ENCODE measurements around the gene PITPNM1.

Gene PITPNM1

DNA sequence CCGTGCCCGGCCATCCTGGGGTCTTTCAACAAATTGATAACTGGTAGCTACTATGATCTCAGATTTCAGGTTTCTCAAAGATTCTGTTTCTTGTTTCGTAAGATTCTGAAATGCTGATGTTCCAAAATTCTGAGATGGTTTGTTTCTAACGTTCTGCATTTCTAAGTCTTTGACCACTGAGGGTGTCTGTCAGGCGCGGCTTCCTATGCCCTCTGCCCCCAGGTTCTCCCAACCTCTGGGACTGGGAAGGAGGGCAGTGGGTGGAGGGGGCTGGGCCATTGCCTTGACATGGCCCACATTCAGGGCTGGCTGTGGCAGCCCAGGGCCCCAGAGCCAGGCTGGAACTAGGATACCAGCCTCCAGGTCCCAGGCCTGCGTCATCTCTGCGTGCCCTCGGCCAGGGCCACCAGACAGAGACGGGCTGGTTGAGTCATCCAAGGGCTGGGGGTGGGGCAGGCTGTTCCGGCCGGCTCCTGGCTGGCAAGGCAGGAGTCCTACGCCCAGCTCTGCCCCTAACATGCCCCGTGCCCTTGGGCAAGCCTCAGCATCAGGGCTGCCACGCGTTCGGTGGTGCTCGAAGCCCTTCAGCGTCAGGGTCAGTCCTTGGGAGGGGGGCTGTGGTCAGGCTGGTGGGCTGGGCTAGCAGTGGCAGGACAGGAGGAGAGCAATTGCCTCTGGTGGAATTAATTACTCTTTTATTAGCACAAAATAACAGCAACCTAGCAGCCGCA, 41.3 kb downstream of the PITPNM1 start:
- no peak for DNase-seq

GRCh38 chr11:67463186-67463585, 42.0 kb downstream of the PITPNM1 start:
- DNase-seq = no peak

GRCh38 chr11:67458266-67458665, 46.9 kb downstream of the PITPNM1 start:
- no peak for DNase-seq

DNA sequence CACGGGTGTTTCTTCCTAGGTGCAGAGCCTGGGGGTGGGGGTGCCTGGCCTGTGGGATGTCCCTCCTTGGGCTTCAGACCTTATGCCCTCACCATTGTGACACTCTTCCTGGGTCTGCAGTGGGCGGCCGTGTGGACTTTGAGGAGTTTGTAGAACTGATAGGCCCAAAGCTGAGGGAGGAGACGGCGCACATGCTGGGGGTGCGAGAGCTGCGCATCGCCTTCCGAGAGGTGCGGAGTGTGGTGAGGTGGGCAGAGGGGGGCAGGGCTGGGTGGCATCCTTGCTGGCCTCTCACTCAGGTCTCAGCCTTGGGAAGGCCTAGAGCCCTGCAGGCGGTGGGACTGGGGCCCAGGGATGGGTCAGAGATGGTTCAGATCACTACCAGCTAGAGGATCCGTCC, 47.7 kb downstream of the PITPNM1 start:
- no peak for DNase-seq

- no peak for DNase-seq
Observed at GRCh38 chr11:67456068-67456705, 49.0 kb downstream of the PITPNM1 start.

DNA sequence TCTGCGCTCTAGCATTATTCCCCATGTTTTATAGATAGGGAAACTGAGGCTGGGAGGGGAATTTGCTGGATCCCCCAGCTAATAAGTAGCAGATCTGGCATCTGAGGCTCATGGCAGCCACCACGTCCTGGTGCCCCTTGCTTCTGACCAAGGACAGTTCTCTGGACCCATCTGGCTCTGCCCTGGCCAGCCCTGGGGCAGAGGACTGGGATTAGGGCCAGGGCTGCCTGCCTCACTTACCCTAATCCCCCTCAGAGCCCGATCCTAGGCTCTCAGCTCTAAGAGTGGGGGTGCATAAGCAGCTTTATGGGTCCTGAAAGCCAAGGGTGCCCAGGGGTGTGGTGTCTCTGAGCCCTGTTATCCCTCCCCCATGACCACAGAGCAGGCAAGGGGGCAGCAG, 50.1 kb downstream of the PITPNM1 start, which contains the start of gene CABP4:
Gene CABP4, plus strand, starts transcription at position 301 of the 400 bp plus-strand sequence. Its CDS starts 70 bp downstream, at position 371.
- no peak for DNase-seq

DNA sequence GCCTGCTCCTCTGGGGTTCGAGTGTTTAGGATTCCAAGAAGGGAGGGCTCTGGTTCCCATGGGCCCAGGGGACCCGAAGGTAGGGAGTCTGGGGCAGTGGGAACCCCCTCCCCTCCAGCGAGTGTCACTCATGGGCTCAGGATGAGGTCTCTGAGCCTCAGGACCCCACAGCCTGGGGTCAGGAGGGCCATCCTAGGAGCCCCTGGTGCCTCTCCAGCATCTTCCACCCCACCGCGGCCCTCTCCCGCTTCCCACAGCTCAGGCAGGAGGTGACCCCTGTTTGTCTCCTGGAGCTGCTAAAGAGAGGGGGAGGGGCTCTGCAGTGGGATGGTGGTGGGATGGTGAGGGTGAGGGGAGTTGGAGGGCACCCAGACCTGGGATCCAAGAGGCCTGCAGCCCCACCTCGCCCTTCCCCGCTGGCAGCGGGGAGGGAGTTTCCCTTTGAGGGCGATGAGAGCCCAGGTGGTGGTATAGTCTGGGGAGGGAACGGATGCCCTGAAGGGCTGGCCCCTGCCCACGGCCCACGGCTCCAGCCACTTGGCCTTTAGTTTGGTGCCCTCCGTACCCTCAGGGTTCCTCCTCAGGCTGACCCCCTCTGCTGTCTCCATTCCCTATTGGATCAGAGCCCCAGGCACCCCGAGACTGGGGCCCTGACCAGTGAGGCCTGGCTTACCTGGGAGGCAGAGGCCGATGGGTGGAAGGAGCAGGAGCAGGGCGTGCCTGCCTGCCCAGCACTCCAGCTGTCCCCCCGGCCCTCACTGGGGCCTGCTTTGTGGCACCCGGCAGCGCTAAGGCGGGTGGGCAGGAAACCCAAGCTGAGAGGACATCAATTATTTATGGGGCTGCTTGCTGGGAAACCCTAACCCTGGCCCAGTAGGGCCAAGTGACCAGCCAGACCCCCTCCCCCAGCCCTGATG, 51.1 kb downstream of the PITPNM1 start:
- no peak for DNase-seq

DNA sequence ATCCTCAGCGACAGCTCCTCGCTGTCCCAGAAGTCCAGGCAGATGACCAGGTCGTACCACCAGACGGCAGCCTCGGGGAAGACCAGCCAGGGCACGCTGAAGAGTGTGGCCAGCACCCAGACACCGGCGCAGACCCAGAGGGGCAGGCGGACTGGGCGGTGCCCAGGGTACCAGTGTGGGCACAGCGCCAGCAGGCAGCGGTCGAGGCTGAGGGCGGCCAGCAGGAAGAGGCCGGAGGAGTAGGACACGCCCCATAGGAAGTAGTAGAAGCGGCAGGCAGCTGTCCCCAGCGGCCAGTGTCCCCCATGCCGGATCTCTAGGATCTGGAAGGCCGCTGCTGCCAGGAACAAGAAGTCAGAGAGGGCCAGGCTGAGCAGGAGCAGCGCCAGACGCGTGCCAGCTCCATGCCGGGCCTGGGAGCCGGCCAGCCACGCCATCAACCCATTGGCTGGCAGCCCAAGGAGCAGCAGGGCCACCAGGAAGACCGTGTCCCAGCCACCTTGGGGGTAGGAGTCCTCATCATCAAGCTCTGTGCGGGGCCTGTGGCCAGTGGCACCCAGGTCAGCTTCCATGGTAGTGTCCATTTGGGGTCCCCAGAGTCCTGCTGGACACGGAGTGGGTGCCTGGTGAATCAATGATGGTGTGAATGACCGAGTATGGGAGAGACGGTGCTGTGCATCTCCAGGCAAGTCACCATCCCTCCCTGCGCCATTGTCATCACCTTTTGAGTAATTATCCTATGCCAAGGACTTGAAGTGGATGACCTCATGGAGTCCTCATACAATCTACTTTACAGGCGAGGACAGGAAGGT, 52.8 kb downstream of the PITPNM1 start, which contains the start of gene GPR152:
Gene GPR152, minus strand, starts transcription at position 589 of the 812 bp plus-strand sequence. Its CDS starts 5 bp downstream, at position 584.
- no peak for DNase-seq

DNA sequence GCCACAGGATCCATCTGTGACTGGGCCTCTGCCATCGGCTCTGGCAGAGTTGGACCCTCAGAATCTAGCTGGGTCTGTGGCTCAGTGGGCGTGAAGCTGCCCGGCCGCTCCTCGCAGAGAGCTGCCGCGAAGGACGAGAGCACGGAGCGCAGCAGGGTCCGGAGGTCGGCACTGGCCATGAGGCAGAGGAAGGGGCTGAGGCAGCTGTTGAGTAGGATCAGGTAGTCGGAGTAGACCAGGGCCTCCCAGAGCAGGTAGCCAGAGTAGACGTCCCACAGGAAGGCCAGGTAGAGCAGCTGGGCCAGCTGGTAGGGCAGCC, 53.5 kb downstream of the PITPNM1 start:
- DNase-seq = no peak

GRCh38 chr11:67450796-67451657, 54.1 kb downstream of the PITPNM1 start:
- DNase-seq = no peak

DNA sequence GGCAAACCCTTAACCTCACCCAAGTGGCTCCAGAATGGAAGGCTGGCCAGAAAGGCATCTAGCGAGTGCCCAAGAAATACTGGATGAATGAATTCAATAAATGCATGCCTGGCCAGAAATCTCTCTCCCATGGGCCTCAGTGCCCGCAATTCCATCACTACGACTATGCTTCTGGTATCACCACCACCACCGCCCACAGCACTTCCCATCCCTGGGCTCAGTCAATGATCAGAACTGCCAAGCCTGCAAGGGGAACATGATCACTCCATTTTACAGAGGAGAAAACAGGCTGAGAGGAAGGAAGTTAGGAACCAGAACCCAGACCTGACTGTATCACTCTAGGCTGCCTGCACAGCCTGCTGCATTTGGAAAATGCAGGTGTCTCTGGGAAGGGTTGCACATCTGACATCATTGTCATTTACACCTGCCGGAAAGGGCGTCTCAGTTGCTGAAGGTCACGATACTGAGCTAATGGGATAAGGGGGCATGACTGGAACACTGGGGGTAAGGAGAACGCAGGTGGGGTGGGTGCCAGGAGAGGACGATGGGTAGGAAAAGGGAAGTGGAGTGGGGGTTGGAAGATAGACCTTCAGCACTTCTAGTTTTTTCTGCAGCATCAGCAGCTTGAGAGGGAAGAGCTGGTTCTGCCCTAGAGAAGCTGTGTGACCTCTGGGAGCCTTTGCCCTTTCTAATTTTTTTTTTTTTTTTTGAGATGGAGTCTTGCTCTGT, 55.9 kb downstream of the PITPNM1 start:
- no peak for DNase-seq

DNA sequence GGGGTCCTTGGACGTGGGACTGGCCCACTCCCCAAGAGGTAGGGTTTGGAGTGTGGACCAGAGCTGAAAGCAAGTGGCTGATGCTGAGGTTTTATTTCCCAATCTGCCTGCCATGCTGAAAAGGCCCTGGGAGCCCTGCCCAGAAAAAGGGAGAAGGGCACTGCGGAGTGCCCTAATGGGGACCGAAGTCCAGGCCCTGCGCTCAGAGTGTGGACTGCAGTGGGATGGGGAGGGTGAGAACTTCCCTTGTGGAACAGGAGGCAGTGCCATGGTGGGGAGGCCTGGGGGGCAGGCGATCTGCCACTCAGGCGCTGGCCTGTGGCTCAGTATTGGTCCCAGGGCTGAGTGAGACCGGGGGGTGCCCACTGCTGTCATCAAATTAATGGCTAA, 56.9 kb downstream of the PITPNM1 start:
- no peak for DNase-seq

DNA sequence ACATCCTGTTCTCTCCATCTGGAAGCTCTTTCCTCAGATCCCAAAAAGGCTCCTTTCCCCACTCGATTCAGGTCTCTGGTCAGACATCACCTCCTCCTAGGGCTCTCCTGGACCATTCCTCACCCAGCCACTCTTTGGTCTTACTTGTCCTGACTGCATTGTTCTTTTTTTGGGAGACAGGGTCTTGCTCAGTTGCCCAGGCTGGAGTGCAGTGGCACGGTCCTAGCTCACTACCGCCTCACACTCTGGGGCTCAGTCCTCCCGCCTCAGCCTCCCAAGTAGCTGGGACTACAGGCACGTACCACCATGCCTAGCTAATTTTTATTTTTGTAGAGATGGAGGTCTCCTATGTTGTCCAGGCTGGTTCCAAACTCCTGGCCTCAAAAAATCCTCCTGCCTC, 59.6 kb downstream of the PITPNM1 start:
- DNase-seq = no peak

GRCh38 chr11:67442504-67443404, 62.4 kb downstream of the PITPNM1 start:
- no peak for DNase-seq
